Liver (tissue), 9 donors: ENCODE data around the gene DOK6. TPM values are rescaled to one million over a fixed set of nuclear protein-coding genes. Genes with fewer than 3 reads are reported as not detected.

ENCODE experiments used
- DNase-seq: peaks from one replicate; pipeline ENCODE4 v3.0.0-alpha.2; 2017; ENCODE audit warnings: low spot score
- H3K27ac ChIP-seq, 2 donors: one replicate each; pipeline ENCODE4 v1.7.0; 2013; ENCODE audit warnings: inconsistent platforms in 2 of 2, low read length in 2 of 2, control low read depth in 1 of 2, low read depth in 1 of 2, mild to moderate bottlenecking in 1 of 2
- H3K27me3 ChIP-seq, 4 donors: one replicate each; pipeline versions ENCODE4 v1.6.1 to v1.7.0; 2013; ENCODE audit warnings: low read length in 3 of 4, inconsistent platforms in 1 of 4, mild to moderate bottlenecking in 1 of 4, moderate library complexity in 1 of 4; ENCODE audit not compliant: control insufficient read depth in 4 of 4, insufficient read depth in 4 of 4
- H3K36me3 ChIP-seq, 4 donors: one replicate each; pipeline versions ENCODE4 v1.6.1 to v1.7.0; 2013; ENCODE audit warnings: low read length in 3 of 4, mild to moderate bottlenecking in 3 of 4, low read depth in 1 of 4, moderate library complexity in 1 of 4; ENCODE audit not compliant: control insufficient read depth in 4 of 4, insufficient read depth in 3 of 4
- H3K4me1 ChIP-seq, 4 donors: one replicate each; pipeline versions ENCODE4 v1.6.1 to v1.7.0; 2013; ENCODE audit warnings: low read length in 3 of 4, mild to moderate bottlenecking in 3 of 4, moderate library complexity in 1 of 4; ENCODE audit not compliant: control insufficient read depth in 4 of 4, insufficient read depth in 4 of 4
- H3K4me3 ChIP-seq, 3 donors: one replicate each; pipeline versions ENCODE4 v1.6.1 to v1.7.0; 2013; ENCODE audit warnings: low read length in 3 of 3, control low read depth in 1 of 3, low read depth in 1 of 3, mild to moderate bottlenecking in 1 of 3
- H3K9ac ChIP-seq, 2 donors: one replicate each; pipeline ENCODE4 v1.7.0; 2013; ENCODE audit warnings: low read length in 2 of 2, mild to moderate bottlenecking in 2 of 2, moderate library complexity in 2 of 2, control low read depth in 1 of 2, low read depth in 1 of 2
- H3K9me3 ChIP-seq, 4 donors: one replicate each; pipeline versions ENCODE4 v1.6.1 to v1.7.0; 2013; ENCODE audit warnings: low read length in 3 of 4; ENCODE audit not compliant: control insufficient read depth in 4 of 4
- ATF3 ChIP-seq: IDR thresholded peaks from 2 replicates; pipeline ENCODE4 v1.6.1; 2016; ENCODE audit warnings: antibody characterized with exemption
- CTCF ChIP-seq: fragments of 150-350 bp; IDR thresholded peaks from 2 replicates; pipeline ENCODE4 v1.5.1; 2017; ENCODE audit warnings: improper control_type of control experiment, low read depth, low read length; ENCODE audit not compliant: missing input control
- EGR1 ChIP-seq, 2 donors: IDR thresholded peaks; 2 replicates each; pipeline ENCODE4 v1.6.1; 2016 to 2018; ENCODE audit warnings: antibody characterized with exemption in 2 of 2, low read depth in 2 of 2
- FOXA1 ChIP-seq: IDR thresholded peaks from 2 replicates; pipeline ENCODE4 v1.6.1; 2016; ENCODE audit warnings: antibody characterized with exemption
- FOXA2 ChIP-seq: IDR thresholded peaks from 2 replicates; pipeline ENCODE4 v1.6.1; 2016; ENCODE audit warnings: antibody characterized with exemption
- GABPA ChIP-seq, 2 donors: IDR thresholded peaks in 1 of 2; conservative IDR thresholded peaks in 1 of 2; 2 replicates each; pipeline ENCODE4 v1.6.1; 2016; ENCODE audit warnings: antibody characterized with exemption in 2 of 2, mild to moderate bottlenecking in 1 of 2, moderate library complexity in 1 of 2
- HNF4A ChIP-seq, 2 donors: conservative IDR thresholded peaks; 2 replicates each; pipeline ENCODE4 v1.6.1; 2016; ENCODE audit warnings: antibody characterized with exemption in 2 of 2, mild to moderate bottlenecking in 2 of 2
- HNF4G ChIP-seq: IDR thresholded peaks from 2 replicates; pipeline ENCODE4 v1.6.1; 2016; ENCODE audit warnings: antibody characterized with exemption
- JUND ChIP-seq, 2 donors: IDR thresholded peaks; 2 replicates each; pipeline ENCODE4 v1.6.1; 2016; ENCODE audit warnings: antibody characterized with exemption in 2 of 2
- MAX ChIP-seq: IDR thresholded peaks from 2 replicates; pipeline ENCODE4 v1.6.1; 2016; ENCODE audit warnings: antibody characterized with exemption
- NR2F2 ChIP-seq: IDR thresholded peaks from 2 replicates; pipeline ENCODE4 v1.6.1; 2016; ENCODE audit warnings: antibody characterized with exemption
- RAD21 ChIP-seq, 2 donors: IDR thresholded peaks; 2 replicates each; pipeline ENCODE4 v1.6.1; 2016; ENCODE audit warnings: antibody characterized with exemption in 2 of 2, mild to moderate bottlenecking in 2 of 2
- REST ChIP-seq: IDR thresholded peaks from 2 replicates; pipeline ENCODE4 v1.6.1; 2016; ENCODE audit warnings: antibody characterized with exemption, mild to moderate bottlenecking
- RXRA ChIP-seq, 2 donors: IDR thresholded peaks; 2 replicates each; pipeline ENCODE4 v1.6.1; 2017 to 2018; ENCODE audit warnings: antibody characterized with exemption in 2 of 2, mild to moderate bottlenecking in 1 of 2
- SP1 ChIP-seq: IDR thresholded peaks from 2 replicates; pipeline ENCODE4 v1.6.1; 2018; ENCODE audit warnings: antibody characterized with exemption, mild to moderate bottlenecking
- TAF1 ChIP-seq: conservative IDR thresholded peaks from 2 replicates; pipeline ENCODE4 v1.6.1; 2016; ENCODE audit warnings: antibody characterized with exemption, mild to moderate bottlenecking
- YY1 ChIP-seq: IDR thresholded peaks from 2 replicates; pipeline ENCODE4 v1.6.1; 2016; ENCODE audit warnings: antibody characterized with exemption, mild to moderate bottlenecking
- ZBTB33 ChIP-seq: IDR thresholded peaks from 2 replicates; pipeline ENCODE4 v1.6.1; 2016; ENCODE audit warnings: antibody characterized with exemption
- WGBS: extraction: QIAGEN DNeasy Blood & Tissue Kit; methylation state at CpG from one replicate; pipeline ENCODE4 v1.1.7; 2013; 5-methylcytosine and 5-hydroxymethylcytosine counted together
- polyA plus RNA-seq, 2 donors: library from polyadenylated mRNA; stranded (reverse) in 1 of 2; unstranded in 1 of 2; fragments of 200-250 nt in 1 of 2; fragments of >200 nt in 1 of 2; fragmentation: Nextera tagmentation in 1 of 2; extraction: Ambion mirVana in 1 of 2; gene quantifications; one replicate each; pipeline versions ENCODE4 v1.2.1 to v1.2.3, GENCODE V29; 2013 to 2015
- total RNA-seq, 2 donors: library from RNA; depleted of rRNA; stranded (reverse); fragments of >200 nt; gene quantifications; one replicate each; pipeline ENCODE4 v1.2.3, GENCODE V29; 2014
- donor health status: healthy.
- donor health status: healthy.
- donor health status: healthy.
- donor health status: healthy.
- donor health status: healthy.

Gene DOK6
- total and polyA plus RNA-seq, 4 donors, result 0.08 to 1.1 (median 0.67) TPM

- H3K9ac ChIP-seq, result no peak overlapping the region
- H3K36me3 ChIP-seq, result no peaks in the 10 kb centered on the region
- no peak overlapping the region for H3K4me3 ChIP-seq
- no peaks in the 10 kb centered on the region for H3K9me3 ChIP-seq
- TF ChIP-seq RAD21 (IDR thresholded peaks at IDR 0.05), result no peak
- no peak overlapping the region for H3K27ac ChIP-seq
- H3K4me1 ChIP-seq, result peaks cover 0 to 1% (median 0%) of the 10 kb centered on the region in 4 donors
- H3K27me3 ChIP-seq, result no peaks in the 10 kb centered on the region
- WGBS, result 75% methylated on average over 2 of the region's 2 CpGs
- DNase-seq, result no peak
Observed at GRCh38 chr18:69747388-69747787, 346.7 kb downstream of the DOK6 start.

GRCh38 chr18:69752737-69753380 is 352.2 kb downstream of the DOK6 start:
- 40% methylated on average over 3 of the region's 3 CpGs for WGBS
- TF ChIP-seq RXRA (IDR thresholded peaks at IDR 0.05), result no peak
- TF ChIP-seq YY1, result no peak
- no peak for TF ChIP-seq ATF3
- TF ChIP-seq EGR1 (IDR thresholded peaks at IDR 0.05; ENCODE audit: low read depth in 2 of 2), result no peak
- TF ChIP-seq MAX, result no peak
- TF ChIP-seq HNF4G, result no peak
- TF ChIP-seq CTCF, result no peak
- TF ChIP-seq JUND (IDR thresholded peaks at IDR 0.05), result no peak
- no peak for TF ChIP-seq NR2F2
- TF ChIP-seq RAD21 (IDR thresholded peaks at IDR 0.05), result no peak
- TF ChIP-seq GABPA (IDR thresholded peaks at IDR 0.05 in 1 of 2, conservative IDR thresholded peaks at IDR 0.05 in 1 of 2), result no peak
- no peak for TF ChIP-seq ZBTB33
- TF ChIP-seq REST, result no peak
- TF ChIP-seq HNF4A (conservative IDR thresholded peaks at IDR 0.05), result no peak
- no peak for TF ChIP-seq TAF1
- no peak for TF ChIP-seq SP1
- no peak for TF ChIP-seq FOXA1
- TF ChIP-seq FOXA2, result no peak
- DNase-seq, result no peak
- no peaks in the 10 kb centered on the region for H3K9me3 ChIP-seq
- H3K27me3 ChIP-seq, result no peaks in the 10 kb centered on the region
- H3K27ac ChIP-seq, result no peak overlapping the region
- H3K4me1 ChIP-seq, result peaks cover 0 to 1% (median 0%) of the 10 kb centered on the region in 4 donors
- H3K4me3 ChIP-seq, result no peak overlapping the region
- no peaks in the 10 kb centered on the region for H3K36me3 ChIP-seq
- no peak overlapping the region for H3K9ac ChIP-seq
